ENCODE data around the gene SLC38A10.

GRCh38 chr17:81257533-81257932, 37.6 kb downstream of the SLC38A10 start:
- TF ChIP-seq CTCF (IDR thresholded peaks at IDR 0.05) (no peak), POLR2A (IDR thresholded peaks at IDR 0.05) (no peak)
